GM19455 (cell line): ENCODE results near the gene KIF4A.
A peak's percentile ranks its signal among the peaks of the same experiment; 100 is the strongest.

ENCODE experiments used
- ATAC-seq: cut with Tn5 transposase; IDR thresholded peaks from one replicate; pipeline ENCODE4 v1.9.1; 2021; ENCODE audit not compliant: unreplicated experiment

The KIF4A gene

GRCh38 chrX:70437921-70438665 is 148.2 kb downstream of the KIF4A start:
- ATAC-seq, result no peak

- no peak for ATAC-seq
These were observed 149.1 kb downstream of the KIF4A start for GRCh38 chrX:70439016-70439415.

DNA sequence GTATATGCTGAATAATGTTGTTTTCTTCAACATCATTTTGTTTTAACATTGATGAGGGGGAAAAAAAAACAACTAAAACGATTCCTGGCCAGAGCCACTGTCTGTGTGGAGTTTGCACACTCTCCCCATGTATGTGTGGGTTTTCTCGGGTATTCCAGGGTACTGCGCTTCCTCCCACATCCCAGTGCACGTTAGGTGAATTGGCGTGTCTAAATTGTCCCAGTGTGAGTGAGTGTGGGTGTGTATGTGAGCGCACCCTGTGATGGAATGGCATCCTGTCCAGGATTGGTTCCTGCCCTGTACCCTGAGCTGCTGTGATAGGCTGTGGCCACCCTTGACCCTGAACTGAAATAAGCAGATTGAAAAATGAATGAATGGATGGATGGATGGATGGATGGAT is 152.3 kb downstream of the KIF4A start:
- no peak for ATAC-seq

DNA sequence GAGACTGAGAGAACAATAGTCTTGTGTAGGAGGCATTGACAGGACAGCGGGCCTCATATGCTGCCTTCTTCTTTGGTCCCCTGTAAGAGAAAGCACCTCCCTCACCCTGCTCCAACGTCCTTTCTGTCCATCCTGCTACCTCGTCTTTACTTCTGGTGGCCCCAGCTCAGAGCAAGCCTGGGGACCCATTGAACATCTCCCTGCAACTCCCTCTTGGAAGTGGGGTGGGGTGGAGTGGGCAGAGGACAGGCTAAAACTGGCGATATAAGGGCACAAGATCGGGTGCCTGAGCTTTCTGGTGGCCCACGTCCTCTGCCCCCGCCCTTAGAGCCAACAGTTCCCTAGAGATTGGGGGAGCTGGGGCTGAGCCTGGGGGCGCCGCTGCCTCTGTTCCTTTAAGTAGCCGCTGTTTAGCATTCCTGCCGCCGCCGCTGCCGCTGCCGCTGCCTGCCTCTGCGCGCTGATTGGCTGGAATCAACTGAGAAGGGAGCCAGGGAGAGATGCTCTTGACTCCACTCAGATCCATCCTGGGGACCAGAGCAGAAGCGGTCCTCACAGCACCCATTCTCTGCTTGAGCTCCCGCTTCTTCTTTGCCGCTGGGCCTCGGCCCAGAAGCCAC is 154.5 kb downstream of the KIF4A start, which contains the start of gene DLG3:
Gene DLG3, plus strand, starts transcription at position 510 of the 620 bp plus-strand sequence. CDS start 367 bp downstream, outside the sequence.
- ATAC-seq, result no peak

DNA sequence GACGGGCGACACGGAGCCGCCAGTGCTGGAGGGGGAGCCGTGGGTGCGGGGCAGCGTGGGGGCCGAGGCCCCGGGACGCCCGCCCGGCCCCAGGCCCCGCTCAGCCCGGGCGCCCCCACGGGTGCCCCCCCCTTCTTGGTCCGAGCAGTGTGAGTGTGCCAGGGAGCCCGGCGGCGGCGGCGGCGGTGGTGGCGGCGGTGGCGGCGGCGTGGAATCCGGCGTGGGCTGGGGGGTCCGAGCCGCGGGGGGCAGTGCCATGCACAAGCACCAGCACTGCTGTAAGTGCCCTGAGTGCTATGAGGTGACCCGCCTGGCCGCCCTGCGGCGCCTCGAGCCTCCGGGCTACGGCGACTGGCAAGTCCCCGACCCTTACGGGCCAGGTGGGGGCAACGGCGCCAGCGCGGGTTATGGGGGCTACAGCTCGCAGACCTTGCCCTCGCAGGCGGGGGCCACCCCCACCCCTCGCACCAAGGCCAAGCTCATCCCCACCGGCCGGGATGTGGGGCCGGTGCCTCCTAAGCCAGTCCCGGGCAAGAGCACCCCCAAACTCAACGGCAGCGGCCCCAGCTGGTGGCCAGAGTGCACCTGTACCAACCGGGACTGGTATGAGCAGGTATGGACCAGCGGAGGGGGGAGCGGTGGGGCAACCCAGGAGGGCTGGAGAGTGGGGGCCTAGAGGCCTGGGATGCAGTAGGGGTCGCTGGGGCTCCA is 155.2 kb downstream of the KIF4A start:
- no peak for ATAC-seq

DNA sequence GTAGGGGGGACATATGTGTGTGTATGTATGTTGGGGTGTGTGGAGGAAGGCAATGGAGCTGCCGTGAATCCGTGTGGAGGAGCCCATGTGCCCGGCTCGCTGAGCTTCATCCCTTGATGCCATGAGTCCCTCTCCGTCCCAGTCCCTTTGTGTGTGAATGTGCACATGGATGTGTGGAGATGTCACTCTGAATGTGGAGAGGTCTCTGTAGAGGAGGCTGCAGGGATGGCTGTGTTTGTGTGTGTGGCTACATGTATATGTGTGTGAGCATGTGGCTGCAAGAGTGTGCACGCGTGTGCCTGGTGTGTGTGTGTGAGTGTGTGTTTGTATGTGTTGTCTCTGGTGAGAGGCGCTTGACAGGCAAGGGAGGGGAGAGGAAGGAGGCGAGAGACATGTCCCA is 156.0 kb downstream of the KIF4A start:
- ATAC-seq, result no peak

- no peak for ATAC-seq
These were observed 156.8 kb downstream of the KIF4A start for GRCh38 chrX:70446380-70447350.

DNA sequence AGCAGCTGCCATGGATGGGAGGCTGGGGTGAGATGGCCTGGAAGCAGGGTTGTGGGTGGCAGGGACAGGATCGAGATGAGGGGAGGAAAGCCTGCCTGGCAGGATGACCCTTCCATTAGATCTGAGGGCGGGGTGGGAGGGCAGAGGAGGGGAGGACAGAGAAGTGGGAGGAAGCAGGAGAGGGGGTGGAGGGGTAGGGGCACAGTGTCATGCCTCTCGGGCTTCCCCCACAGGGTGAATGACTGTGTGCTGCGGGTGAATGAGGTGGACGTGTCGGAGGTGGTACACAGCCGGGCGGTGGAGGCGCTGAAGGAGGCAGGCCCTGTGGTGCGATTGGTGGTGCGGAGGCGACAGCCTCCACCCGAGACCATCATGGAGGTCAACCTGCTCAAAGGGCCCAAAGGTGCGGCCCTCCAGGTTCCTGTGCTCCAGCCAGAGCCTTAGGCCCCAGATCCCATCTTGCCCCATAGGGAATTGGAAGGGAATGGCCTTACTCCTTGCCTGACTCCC is 159.6 kb downstream of the KIF4A start:
- no peak for ATAC-seq

DNA sequence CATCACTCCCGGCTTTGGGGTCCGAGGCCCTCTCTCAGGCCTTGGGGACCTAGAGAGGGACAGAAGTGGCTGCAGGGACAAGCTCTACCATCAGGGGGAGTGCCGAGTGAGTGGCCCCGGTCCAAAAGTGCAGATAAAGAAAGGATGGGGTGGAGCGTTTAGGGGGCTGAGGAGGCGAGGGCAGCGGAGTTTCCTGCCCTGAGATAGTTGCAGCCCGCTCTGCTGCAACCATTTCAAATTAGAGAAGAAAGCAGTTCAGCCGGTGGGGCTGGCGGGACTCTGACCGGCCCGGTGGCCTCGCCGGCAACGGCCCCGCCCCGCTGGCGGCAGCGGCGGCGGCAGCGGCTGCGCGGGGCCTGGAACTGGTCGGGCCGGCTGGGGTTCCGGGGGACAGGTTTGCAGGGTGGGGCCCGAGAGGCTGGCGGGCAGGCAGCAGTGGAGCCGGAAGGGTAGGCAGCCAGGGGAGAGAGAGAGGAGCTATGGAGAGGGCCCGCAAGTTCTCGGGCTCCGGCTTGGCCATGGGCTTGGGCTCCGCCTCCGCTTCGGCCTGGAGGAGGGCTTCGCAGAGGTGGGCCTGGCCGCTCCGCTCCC is 162.3 kb downstream of the KIF4A start:
- peak; percentile 55 for ATAC-seq

DNA sequence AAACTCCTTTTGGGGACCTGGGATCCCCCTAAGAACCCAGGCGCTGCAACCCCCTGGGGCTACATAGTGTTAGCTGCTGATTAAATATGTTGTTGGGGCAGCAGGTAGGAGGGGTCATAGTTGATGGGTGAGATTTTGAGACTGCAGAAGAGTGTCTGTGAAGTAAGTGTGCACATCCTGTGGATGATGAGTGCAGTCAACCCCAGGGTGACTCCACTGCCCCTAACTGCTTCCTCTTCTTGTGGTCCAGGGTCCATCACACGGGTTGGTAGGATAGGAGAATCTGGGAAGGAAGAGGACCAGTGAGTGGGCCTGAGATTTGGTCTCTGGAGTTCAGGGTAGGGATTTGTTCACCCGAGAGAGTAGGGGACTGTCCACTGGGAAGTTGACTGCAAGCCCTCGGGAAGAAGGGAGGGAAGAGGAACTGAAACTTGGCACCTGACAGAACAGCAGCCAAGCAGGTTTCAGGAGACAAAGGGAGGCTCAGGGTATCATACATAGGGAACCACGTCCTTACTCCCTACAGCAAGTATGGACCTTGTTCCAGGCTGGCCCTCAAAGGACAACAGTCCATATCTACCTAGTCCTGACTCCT is 163.2 kb downstream of the KIF4A start:
- ATAC-seq, result no peak

DNA sequence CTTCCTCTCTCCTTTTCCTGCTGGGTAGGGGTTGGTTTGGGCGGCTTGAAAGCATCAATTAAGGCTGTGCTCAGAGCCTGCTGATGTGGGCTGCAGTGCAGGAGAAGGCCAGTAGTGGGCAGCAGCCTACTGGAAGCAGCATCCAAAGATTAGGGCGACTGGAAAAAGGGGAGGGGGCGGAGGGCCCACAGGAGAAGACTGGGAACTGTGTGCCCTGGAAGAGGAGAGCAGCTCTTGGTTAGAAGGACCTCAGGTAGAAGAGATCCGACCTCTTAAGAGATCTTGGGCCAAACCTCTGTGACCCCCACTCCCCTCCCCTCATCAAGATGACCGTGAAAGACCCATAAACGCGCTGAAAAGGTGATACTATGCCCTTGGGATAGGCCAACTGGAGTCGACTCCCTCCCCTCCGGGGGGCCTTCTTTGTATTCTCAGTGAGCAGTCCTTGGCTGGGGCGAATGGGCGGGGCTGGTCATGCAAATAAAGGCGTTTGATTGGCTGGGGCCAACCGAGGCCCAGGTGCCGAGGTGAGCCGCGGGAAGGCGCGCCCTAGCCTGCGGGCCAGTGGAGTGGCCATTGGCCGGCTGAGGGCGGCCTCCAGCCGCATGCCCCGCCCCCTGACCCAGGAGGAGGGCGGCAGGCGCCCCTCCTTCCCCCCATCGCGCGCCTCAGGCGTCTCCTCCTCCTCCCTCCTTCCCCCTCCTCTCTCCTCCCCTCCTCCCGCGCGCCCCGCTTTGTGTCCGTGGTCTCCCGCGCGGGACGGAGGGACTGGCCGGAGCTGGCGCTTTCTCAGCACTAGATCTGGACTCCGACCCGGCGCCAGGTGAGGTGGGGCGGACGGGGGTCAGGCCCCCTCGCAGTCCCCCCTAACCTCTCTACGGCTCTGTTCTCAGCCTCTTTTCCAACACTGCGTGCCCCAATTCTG is 164.8 kb downstream of the KIF4A start:
- peak; percentile 59 for ATAC-seq

GRCh38 chrX:70455366-70456202 is 165.7 kb downstream of the KIF4A start:
- no peak for ATAC-seq

DNA sequence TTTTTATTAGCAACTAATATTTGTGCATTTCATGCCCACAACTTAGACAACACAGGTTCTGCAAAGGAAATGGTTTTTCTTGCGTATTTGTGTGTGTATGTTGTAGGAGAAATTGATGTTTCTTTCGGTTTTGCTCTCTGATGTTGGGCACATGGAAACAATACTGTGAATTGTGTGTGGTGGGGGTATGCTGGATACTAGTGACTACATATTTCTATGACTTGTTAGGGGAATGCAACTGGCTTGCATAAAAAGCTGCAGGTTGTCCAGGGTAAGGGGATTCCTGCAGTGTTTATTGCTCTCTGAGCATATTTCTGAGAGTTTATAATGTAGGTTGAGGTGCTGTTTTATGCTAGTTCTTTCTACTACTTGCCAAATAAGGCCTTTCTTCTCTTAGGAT is 166.4 kb downstream of the KIF4A start:
- no peak for ATAC-seq

- ATAC-seq, result no peak
These were observed 171.1 kb downstream of the KIF4A start for GRCh38 chrX:70461026-70461425.

- ATAC-seq, result no peak
These were observed 174.1 kb downstream of the KIF4A start for GRCh38 chrX:70464051-70464450.

GRCh38 chrX:70466968-70467367 is 177.1 kb downstream of the KIF4A start:
- no peak for ATAC-seq

DNA sequence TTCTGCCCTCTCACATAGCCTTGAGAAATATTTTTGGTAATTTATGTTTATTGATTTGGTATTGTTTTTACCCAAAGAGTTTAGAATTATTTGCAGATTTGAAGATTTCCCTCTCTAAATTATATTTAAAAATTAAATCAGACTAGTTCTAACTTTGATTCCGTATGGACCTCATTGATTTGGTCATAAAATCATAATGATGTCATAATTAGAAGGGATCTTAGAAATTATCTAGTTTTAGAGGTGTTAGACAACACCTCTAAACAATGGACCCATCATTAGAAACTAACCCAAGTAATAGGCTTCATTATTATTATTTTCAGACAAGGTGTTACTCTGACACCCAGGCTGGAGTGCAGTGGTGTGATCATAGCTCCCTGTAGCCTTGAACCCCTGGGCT is 178.8 kb downstream of the KIF4A start:
- no peak for ATAC-seq
